HFF-Myc (cell line): ENCODE data around the gene RNF217.

Experiments used
- DNase-seq: peaks from one replicate; pipeline ENCODE4 v3.0.0-alpha.2; 2011; ENCODE audit warnings: low read depth; ENCODE audit errors: extremely low read depth
- H3K4me3 ChIP-seq: replicated peaks from 2 replicates; pipeline ENCODE4 v1.5.1; 2011; ENCODE audit warnings: low read depth, mild to moderate bottlenecking, control low read depth, low read length
- TF ChIP-seq, protein P1 (sequence below): IDR thresholded peaks from 2 replicates; pipeline ENCODE4 v1.5.1; 2012; ENCODE audit warnings: mild to moderate bottlenecking, low read depth, low read length, control low read depth; ENCODE audit errors: missing control alignments

Gene RNF217

DNA sequence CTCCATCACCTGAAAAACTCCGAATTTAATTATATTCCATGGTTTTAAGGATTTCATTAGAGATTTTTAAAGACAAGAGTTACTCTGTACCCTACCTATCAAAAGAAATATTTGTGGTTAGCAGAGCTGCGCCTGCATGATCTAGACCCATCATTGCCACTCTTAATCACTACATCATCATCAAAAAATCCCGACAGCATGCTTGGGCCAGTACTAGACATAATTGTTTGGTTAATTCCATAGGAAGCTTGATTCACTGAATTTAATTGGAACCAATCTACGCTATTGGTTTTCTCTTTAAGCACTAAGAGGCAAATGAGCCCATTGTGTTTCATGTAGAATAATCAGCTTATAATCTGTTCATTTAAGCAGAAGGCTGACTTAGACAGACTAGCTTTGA, 33.4 kb upstream of the RNF217 start:
- DNase-seq, result no peak
- no peak overlapping the region for H3K4me3 ChIP-seq
- TF ChIP-seq, protein P1, sequence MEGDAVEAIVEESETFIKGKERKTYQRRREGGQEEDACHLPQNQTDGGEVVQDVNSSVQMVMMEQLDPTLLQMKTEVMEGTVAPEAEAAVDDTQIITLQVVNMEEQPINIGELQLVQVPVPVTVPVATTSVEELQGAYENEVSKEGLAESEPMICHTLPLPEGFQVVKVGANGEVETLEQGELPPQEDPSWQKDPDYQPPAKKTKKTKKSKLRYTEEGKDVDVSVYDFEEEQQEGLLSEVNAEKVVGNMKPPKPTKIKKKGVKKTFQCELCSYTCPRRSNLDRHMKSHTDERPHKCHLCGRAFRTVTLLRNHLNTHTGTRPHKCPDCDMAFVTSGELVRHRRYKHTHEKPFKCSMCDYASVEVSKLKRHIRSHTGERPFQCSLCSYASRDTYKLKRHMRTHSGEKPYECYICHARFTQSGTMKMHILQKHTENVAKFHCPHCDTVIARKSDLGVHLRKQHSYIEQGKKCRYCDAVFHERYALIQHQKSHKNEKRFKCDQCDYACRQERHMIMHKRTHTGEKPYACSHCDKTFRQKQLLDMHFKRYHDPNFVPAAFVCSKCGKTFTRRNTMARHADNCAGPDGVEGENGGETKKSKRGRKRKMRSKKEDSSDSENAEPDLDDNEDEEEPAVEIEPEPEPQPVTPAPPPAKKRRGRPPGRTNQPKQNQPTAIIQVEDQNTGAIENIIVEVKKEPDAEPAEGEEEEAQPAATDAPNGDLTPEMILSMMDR, result no peak

DNA sequence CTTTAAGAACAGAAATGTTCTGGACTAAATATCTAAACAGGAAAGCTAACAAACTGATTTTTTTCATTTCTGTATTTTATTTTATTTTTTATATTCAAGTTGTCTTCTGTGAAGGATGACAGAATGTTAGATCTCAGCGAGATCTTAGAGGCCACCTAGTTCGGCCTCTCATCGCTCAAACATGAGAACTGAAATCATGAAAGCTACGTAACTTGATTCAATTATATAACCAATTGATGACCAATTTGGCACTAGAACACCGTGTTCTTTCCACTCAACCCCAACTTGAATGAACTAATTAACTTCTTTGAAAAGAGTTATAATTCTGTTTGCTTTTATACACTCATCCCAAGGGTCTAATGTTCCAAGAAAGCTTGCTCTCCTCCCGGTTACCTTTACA, 24.6 kb upstream of the RNF217 start:
- no peak for DNase-seq
- TF ChIP-seq, protein P1, result no peak
- H3K4me3 ChIP-seq, result no peak overlapping the region

DNA sequence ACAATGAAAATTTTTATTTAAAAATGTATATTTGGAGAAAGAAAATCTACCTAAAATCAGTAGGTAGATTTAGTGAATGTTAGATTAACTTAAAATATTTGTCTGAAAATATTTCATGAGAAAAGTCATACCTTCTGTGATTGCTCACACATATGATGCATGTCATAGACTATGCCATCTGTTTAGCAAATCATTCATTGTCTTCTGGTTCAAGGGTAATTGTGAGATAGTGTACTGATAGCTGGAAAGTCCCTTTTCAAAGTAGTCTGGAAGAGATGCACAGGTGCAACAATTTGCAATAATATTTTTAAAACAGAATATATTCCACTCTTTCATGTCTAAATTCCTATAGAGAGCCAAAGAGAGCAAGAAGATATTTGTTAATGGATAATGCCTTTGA, 21.0 kb upstream of the RNF217 start:
- DNase-seq, result no peak
- TF ChIP-seq, protein P1, result no peak
- H3K4me3 ChIP-seq, result no peak overlapping the region

DNA sequence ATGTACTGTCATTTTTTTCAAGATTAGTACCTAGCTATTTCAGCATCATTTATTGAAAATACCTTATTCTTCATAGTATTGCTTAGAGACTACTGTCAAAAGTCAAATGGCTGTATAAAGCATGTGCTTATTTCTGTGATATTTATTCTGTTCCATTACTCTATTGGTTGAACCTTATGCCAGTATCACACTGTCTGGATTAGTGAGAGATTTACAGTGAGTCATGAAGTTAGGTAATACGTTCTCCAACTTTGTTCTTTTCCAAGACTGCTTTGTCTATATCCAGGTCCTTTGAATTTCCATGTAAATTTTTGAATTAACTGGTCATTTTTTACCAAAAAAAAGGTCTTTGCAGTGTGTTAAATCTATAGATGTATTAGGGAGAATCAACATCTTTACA, 18.6 kb upstream of the RNF217 start:
- DNase-seq, result no peak
- TF ChIP-seq, protein P1, result no peak
- H3K4me3 ChIP-seq, result no peak overlapping the region

- no peak for DNase-seq
- TF ChIP-seq, protein P1, result no peak
- H3K4me3 ChIP-seq, result no peak overlapping the region
Observed at GRCh38 chr6:124947971-124948451, 14.2 kb upstream of the RNF217 start.

DNA sequence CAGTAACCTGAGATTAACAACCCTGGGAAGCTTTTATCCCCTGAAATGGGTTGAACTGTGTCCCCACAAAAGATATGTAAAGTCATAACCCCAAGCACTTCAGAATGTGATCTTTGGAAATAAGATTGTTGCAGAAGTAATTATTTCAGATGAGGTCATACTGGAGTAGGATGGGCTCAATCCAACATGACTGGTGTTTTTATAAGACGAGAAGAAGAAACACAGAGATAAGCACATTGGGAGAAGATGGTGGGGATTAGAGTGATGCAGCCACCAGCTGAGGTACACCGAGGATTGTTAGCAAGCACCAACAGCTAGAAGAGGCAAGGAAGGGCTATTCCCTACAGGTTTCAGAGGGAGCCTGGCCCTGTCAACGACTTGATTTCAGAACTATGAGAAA, 12.5 kb upstream of the RNF217 start:
- no peak for DNase-seq
- TF ChIP-seq, protein P1, result no peak
- no peak overlapping the region for H3K4me3 ChIP-seq

GRCh38 chr6:124953808-124954207, 8.4 kb upstream of the RNF217 start:
- H3K4me3 ChIP-seq, result no peak overlapping the region
- TF ChIP-seq, protein P1, result no peak
- DNase-seq, result no peak
